ENCODE results near the gene MAX. TPM values are rescaled to one million over a fixed set of nuclear protein-coding genes. Genes with fewer than 3 reads are reported as not detected.
"Not testable (repeated sequence)": the region's sequence is repeated elsewhere in the genome, so short reads cannot be mapped to it uniquely, and the experiment has no call there.

MAX gene
- total RNA-seq, 1 experiment from 2014 or later = 72.9 TPM

- no CpG with 5 or more reads among the region's 2 CpGs for WGBS (ENCODE audit: extremely low coverage, insufficient read length, low lambda C conversion rate)
Measured at GRCh38 chr14:65092349-65092748, 10.0 kb downstream of the MAX start.

GRCh38 chr14:65087835-65088234 lies 14.5 kb downstream of the MAX start:
- H3K9ac ChIP-seq (ENCODE audit: extremely low read depth, insufficient read length, low read length); H4K91ac ChIP-seq (ENCODE audit: insufficient read length, low read depth, low read length); H3K4me2 ChIP-seq (ENCODE audit: insufficient read depth, insufficient read length, low read length); H2BK12ac ChIP-seq (ENCODE audit: insufficient read length, low read depth, low read length); H3K27me3 Mint-ChIP-seq (ENCODE audit: low read depth); H2BK20ac ChIP-seq (ENCODE audit: low read depth, low read length, poor library complexity, severe bottlenecking); H2BK120ac ChIP-seq (ENCODE audit: low read depth, low read length, poor library complexity, severe bottlenecking); H3K27ac Mint-ChIP-seq; H4K20me1 ChIP-seq (ENCODE audit: control insufficient read depth, insufficient read depth, insufficient read length); H3K4me1 ChIP-seq (ENCODE audit: insufficient read depth, low read length); DNase-seq; H4K5ac ChIP-seq (ENCODE audit: insufficient read length, low read depth, low read length); H3K18ac ChIP-seq (ENCODE audit: insufficient read length, low read depth, low read length); H3K79me1 ChIP-seq (ENCODE audit: insufficient read depth, low read depth, low read length, poor library complexity, severe bottlenecking); H4K8ac ChIP-seq (replicated peaks; ENCODE audit: insufficient read length, low read depth, low read length); H3K27me3 ChIP-seq (ENCODE audit: insufficient read depth, low read length); H2BK5ac ChIP-seq (ENCODE audit: insufficient read length, low read length); H3K56ac ChIP-seq (ENCODE audit: insufficient read length, low read depth, low read length); H2AFZ ChIP-seq (ENCODE audit: low read length); H3K4me3 Mint-ChIP-seq; H3K4ac ChIP-seq (ENCODE audit: low read depth, low read length); H2AK5ac ChIP-seq (ENCODE audit: insufficient read length, low read length); H3K27ac ChIP-seq (ENCODE audit: insufficient read length, low read depth, low read length); H3T11ph ChIP-seq (ENCODE audit: low read length); H3K79me2 ChIP-seq (ENCODE audit: insufficient read depth, low read length); H3K23ac ChIP-seq (ENCODE audit: insufficient read length, low read depth, low read length); H2BK15ac ChIP-seq (ENCODE audit: low read depth, low read length); H3K14ac ChIP-seq (ENCODE audit: insufficient read depth, low read length); H3K23me2 ChIP-seq (ENCODE audit: insufficient read length, low read depth, low read length, poor library complexity, severe bottlenecking): not testable (repeated sequence)
- WGBS (ENCODE audit: extremely low coverage, insufficient read length, low lambda C conversion rate) = no CpG with 5 or more reads among the region's 8 CpGs
- Mint-ChIP-seq H3K4me1 (peaks cover 5 to 25% of the 10 kb centered on the region in 2 experiments), H3K9me3 (peaks cover 36 to 43% of the 10 kb centered on the region in 2 experiments), H3K36me3 (ENCODE audit: insufficient read depth in 1 of 3, low read depth in 3 of 3) (peaks cover 71 to 89% (median 75%) of the 10 kb centered on the region in 3 experiments)
- peaks cover 30% of the 10 kb centered on the region for H3K9me3 ChIP-seq (ENCODE audit: control insufficient read depth, low read depth, low read length)

More at GRCh38 chr14:65092349-65092748, 10.0 kb downstream of the MAX start:
- Histone ChIP-seq H3K23ac (ENCODE audit: insufficient read length, low read depth, low read length) (no peak overlapping the region), H3K79me1 (ENCODE audit: insufficient read depth, low read depth, low read length, poor library complexity, severe bottlenecking) (peaks cover 9% of the 10 kb centered on the region), H2BK120ac (ENCODE audit: low read depth, low read length, poor library complexity, severe bottlenecking) (no peak overlapping the region), H3T11ph (ENCODE audit: low read length) (no peak overlapping the region), H3K27me3 (ENCODE audit: insufficient read depth, low read length) (no peaks in the 10 kb centered on the region), H3K56ac (ENCODE audit: insufficient read length, low read depth, low read length) (no peak overlapping the region), H3K14ac (ENCODE audit: insufficient read depth, low read length) (no peak overlapping the region), H3K9me3 (ENCODE audit: control insufficient read depth, low read depth, low read length) (peaks cover 13% of the 10 kb centered on the region), H3K23me2 (ENCODE audit: insufficient read length, low read depth, low read length, poor library complexity, severe bottlenecking) (no peaks in the 10 kb centered on the region), H4K91ac (ENCODE audit: insufficient read length, low read depth, low read length) (no peak overlapping the region), H4K8ac (replicated peaks; ENCODE audit: insufficient read length, low read depth, low read length) (no peak overlapping the region), H3K4me1 (ENCODE audit: insufficient read depth, low read length) (peaks cover 2% of the 10 kb centered on the region; the same call in 1 of the 2 replicates), H2BK20ac (ENCODE audit: low read depth, low read length, poor library complexity, severe bottlenecking) (no peak overlapping the region), H2AK5ac (ENCODE audit: insufficient read length, low read length) (no peak overlapping the region), H3K4ac (ENCODE audit: low read depth, low read length) (no peak overlapping the region), H2BK15ac (ENCODE audit: low read depth, low read length) (no peak overlapping the region), H3K18ac (ENCODE audit: insufficient read length, low read depth, low read length) (no peak overlapping the region), H3K4me2 (ENCODE audit: insufficient read depth, insufficient read length, low read length) (no peak overlapping the region), H4K20me1 (ENCODE audit: control insufficient read depth, insufficient read depth, insufficient read length) (no peaks in the 10 kb centered on the region), H2AFZ (ENCODE audit: low read length) (no peak overlapping the region), H2BK5ac (ENCODE audit: insufficient read length, low read length) (no peak overlapping the region), H2BK12ac (ENCODE audit: insufficient read length, low read depth, low read length) (no peak overlapping the region), H3K27ac (ENCODE audit: insufficient read length, low read depth, low read length) (no peak overlapping the region), H4K5ac (ENCODE audit: insufficient read length, low read depth, low read length) (no peak overlapping the region), H3K9ac (ENCODE audit: extremely low read depth, insufficient read length, low read length) (no peak overlapping the region), H3K79me2 (ENCODE audit: insufficient read depth, low read length) (peaks cover 2% of the 10 kb centered on the region; the same call in 1 of the 2 replicates)
- Mint-ChIP-seq H3K4me3 (no peak overlapping the region), H3K27ac (no peak overlapping the region), H3K4me1 (peaks cover 23 to 31% of the 10 kb centered on the region in 2 experiments), H3K9me3 (peaks cover 16 to 20% of the 10 kb centered on the region in 2 experiments), H3K36me3 (ENCODE audit: insufficient read depth in 1 of 3, low read depth in 3 of 3) (peaks cover 53 to 78% (median 61%) of the 10 kb centered on the region in 3 experiments), H3K27me3 (ENCODE audit: low read depth) (no peaks in the 10 kb centered on the region)
- no peak for TF ChIP-seq CTCF (conservative IDR thresholded peaks at IDR 0.05)
- DNase-seq = no peak
